HCT116 (cell line): ENCODE results near the gene ZBTB16.

Source experiments
- EZH2 ChIP-seq: fragments of 200-600 bp; sonication (generic); IDR thresholded peaks from 2 replicates; pipeline ENCODE4 v1.6.1; 2017; ENCODE audit warnings: antibody characterized with exemption, mixed run types
- POLR2AphosphoS5 ChIP-seq: IDR thresholded peaks from 2 replicates; pipeline ENCODE4 v1.6.1; 2011; ENCODE audit warnings: mild to moderate bottlenecking, low read depth, low read length, moderate library complexity
- SIN3A ChIP-seq: IDR thresholded peaks from 2 replicates; pipeline ENCODE4 v1.6.1; 2012; ENCODE audit warnings: low read depth
- TF ChIP-seq, protein P1 (sequence below), 3 experiments: fragments of 200-600 bp in 1 of 3; sonication (generic) in 1 of 3; IDR thresholded peaks in 2 of 3; conservative IDR thresholded peaks in 1 of 3; 2 replicates each; pipeline ENCODE4 v1.5.1; 2012 to 2017; ENCODE audit warnings: low read depth in 2 of 3, low read length in 2 of 3, antibody characterized with exemption in 1 of 3, borderline replicate concordance in 1 of 3, control low read depth in 1 of 3, mild to moderate bottlenecking in 1 of 3, mixed read lengths in 1 of 3, mixed run types in 1 of 3, moderate library complexity in 1 of 3; ENCODE audit not compliant: insufficient read depth in 1 of 3

DNA sequence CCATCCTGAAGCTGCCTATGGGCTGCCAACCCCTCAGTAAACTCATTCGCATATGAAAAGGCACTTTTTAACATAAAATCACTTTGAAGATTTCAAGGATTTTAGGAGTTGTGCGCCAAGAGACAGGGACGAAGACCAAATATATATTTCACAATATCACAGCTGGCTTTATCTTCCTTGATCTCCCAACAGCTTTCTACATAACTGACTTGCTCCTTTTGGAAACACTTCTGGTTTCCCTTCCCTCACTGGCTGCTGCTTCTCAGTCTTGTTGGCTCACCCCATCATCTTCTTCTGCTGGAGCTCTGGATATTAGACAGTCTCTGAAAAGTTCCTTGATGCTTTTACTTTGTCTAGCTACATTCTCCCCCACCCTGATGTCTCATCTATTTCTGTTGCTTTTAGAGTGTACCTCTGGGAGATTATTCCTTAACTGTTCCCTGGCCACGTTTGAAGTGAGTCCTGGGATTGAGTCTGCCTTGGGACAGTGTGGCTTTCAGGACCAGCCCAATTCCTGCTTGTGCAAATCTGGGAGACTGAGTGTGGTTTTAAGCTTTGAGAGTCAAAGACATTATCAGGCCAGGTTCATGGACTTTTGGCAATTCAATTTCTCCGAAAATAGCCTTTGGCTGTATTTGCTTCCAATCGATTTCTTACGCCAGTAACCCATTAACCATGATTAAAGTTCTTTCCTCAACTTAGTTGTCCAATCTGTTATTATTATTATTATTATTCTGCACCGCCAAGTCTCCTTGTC is 205.8 kb downstream of the ZBTB16 start:
- TF ChIP-seq, protein P1, sequence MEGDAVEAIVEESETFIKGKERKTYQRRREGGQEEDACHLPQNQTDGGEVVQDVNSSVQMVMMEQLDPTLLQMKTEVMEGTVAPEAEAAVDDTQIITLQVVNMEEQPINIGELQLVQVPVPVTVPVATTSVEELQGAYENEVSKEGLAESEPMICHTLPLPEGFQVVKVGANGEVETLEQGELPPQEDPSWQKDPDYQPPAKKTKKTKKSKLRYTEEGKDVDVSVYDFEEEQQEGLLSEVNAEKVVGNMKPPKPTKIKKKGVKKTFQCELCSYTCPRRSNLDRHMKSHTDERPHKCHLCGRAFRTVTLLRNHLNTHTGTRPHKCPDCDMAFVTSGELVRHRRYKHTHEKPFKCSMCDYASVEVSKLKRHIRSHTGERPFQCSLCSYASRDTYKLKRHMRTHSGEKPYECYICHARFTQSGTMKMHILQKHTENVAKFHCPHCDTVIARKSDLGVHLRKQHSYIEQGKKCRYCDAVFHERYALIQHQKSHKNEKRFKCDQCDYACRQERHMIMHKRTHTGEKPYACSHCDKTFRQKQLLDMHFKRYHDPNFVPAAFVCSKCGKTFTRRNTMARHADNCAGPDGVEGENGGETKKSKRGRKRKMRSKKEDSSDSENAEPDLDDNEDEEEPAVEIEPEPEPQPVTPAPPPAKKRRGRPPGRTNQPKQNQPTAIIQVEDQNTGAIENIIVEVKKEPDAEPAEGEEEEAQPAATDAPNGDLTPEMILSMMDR (IDR thresholded peaks at IDR 0.05 in 2 of 3, conservative IDR thresholded peaks at IDR 0.05 in 1 of 3; ENCODE audit: borderline replicate concordance in 1 of 3, insufficient read depth in 1 of 3, low read depth in 2 of 3, low read length in 2 of 3) = no peak
- no peak for TF ChIP-seq POLR2AphosphoS5
- no peak for TF ChIP-seq SIN3A
- no peak for TF ChIP-seq EZH2
